HepG2 (cell line): Measurements from ENCODE around the gene ASCL2. TPM values are rescaled to one million over a fixed set of nuclear protein-coding genes. Genes with fewer than 3 reads are reported as not detected.

Source experiments
- ATAC-seq: fragments of 200-7000 bp; cut with Tn5 transposase; 3 replicates; pipeline ENCODE4 v1.9.1; 2020; ENCODE audit warnings: mild to moderate bottlenecking, moderate library complexity
- BruUV-seq: library from RNA; stranded (reverse); fragments of 400-500 nt; replicated peaks from 2 replicates; lab custom pipeline; 2021; lab: Mats Ljungman, UMichigan
- CTCF ChIA-PET: fragments of 300-600 bp; formaldehyde crosslinking; extraction: SDS; loops from one replicate; lab custom pipeline; 2021; ENCODE audit warnings: low total read pairs, inconsistent platforms, low intra/inter-chr PET ratio; lab: Yijun Ruan, JAX
- POLR2A ChIA-PET: fragments of 350-600 bp; sonication (Branson Sonifier 250); formaldehyde crosslinking; loops from one replicate; lab custom pipeline; 2020; ENCODE audit warnings: antibody characterized with exemption, inconsistent platforms; lab: Yijun Ruan, JAX
- DNase-seq: peaks from one replicate; pipeline ENCODE4 v3.0.0-alpha.2; 2015; ENCODE audit warnings: low spot score
- FAIRE-seq: peaks from 3 replicates; lab custom pipeline; 2011; peaks lifted over from hg19 to GRCh38; lab: Jason Lieb, UNC
- H2AFZ ChIP-seq: one replicate; pipeline ENCODE4 v1.6.1; 2011; ENCODE audit warnings: low read length, inconsistent platforms
- H3K27ac ChIP-seq: fragments of 300-600 bp; 3 replicates; pipeline ENCODE4 v1.8.0; 2011; ENCODE audit warnings: mixed run types, mild to moderate bottlenecking, mixed read lengths, low read length, inconsistent platforms; ENCODE audit not compliant: insufficient read depth; ENCODE audit errors: extremely low read length
- H3K27me3 ChIP-seq, 2 experiments: fragments of 200-600 bp in 1 of 2; 2 replicates in 1 of 2; 3 replicates in 1 of 2; pipeline versions ENCODE4 v1.6.0 to v1.8.0; 2011; ENCODE audit warnings: low read length in 2 of 2, mild to moderate bottlenecking in 2 of 2, moderate library complexity in 2 of 2, inconsistent platforms in 1 of 2; ENCODE audit not compliant: insufficient read depth in 2 of 2, control insufficient read depth in 1 of 2
- H3K36me3 ChIP-seq, 2 experiments: fragments of 200-600 bp in 1 of 2; replicated peaks in 1 of 2; 2 replicates in 1 of 2; 3 replicates in 1 of 2; pipeline versions ENCODE4 v1.5.1 to v1.8.0; 2011; ENCODE audit warnings: low read length in 2 of 2, inconsistent platforms in 1 of 2; ENCODE audit not compliant: insufficient read depth in 2 of 2, control insufficient read depth in 1 of 2
- H3K4me1 ChIP-seq: 2 replicates; pipeline ENCODE4 v1.5.1; 2012; ENCODE audit warnings: low read length, inconsistent platforms; ENCODE audit not compliant: insufficient read depth
- H3K4me2 ChIP-seq: 2 replicates; pipeline ENCODE4 v1.6.0; 2011; ENCODE audit warnings: low read depth, low read length, inconsistent platforms
- H3K4me3 ChIP-seq, 3 experiments: fragments of 200-600 bp in 1 of 3; sonication (generic), shearing (Covaris generic) in 1 of 3; replicated peaks in 1 of 3; 2 replicates each; pipeline ENCODE4 v1.5.1; 2011 to 2016; ENCODE audit warnings: low read length in 3 of 3, inconsistent platforms in 2 of 3, low read depth in 2 of 3, mild to moderate bottlenecking in 2 of 3, control low read depth in 1 of 3, mixed read lengths in 1 of 3; ENCODE audit not compliant: insufficient read depth in 1 of 3
- H3K79me2 ChIP-seq: one replicate; pipeline ENCODE4 v1.6.1; 2011; ENCODE audit warnings: low read length, inconsistent platforms; ENCODE audit not compliant: insufficient read depth
- H3K9ac ChIP-seq: 2 replicates; pipeline ENCODE4 v1.6.0; 2011; ENCODE audit warnings: mild to moderate bottlenecking, low read depth, low read length, inconsistent platforms; ENCODE audit not compliant: insufficient read depth
- H3K9me3 ChIP-seq: 2 replicates; pipeline ENCODE4 v1.5.1; 2012; ENCODE audit warnings: mild to moderate bottlenecking, low read length
- H4K20me1 ChIP-seq: 2 replicates; pipeline ENCODE4 v1.6.0; 2011; ENCODE audit warnings: inconsistent platforms, mild to moderate bottlenecking, low read length, moderate library complexity; ENCODE audit not compliant: insufficient read depth
- HNRNPL ChIP-seq: fragments of 200-400 bp; formaldehyde crosslinking; IDR thresholded peaks from 2 replicates; pipeline ENCODE4 v1.6.1; 2017; ENCODE audit warnings: mild to moderate bottlenecking, low read depth, low read length
- TBP ChIP-seq: sonication (generic); formaldehyde crosslinking; IDR thresholded peaks from 2 replicates; pipeline ENCODE4 v1.5.0; 2020; ENCODE audit warnings: missing genetic modification reagents
- ZNF737 ChIP-seq: sonication (generic); formaldehyde crosslinking; IDR thresholded peaks from 2 replicates; pipeline ENCODE4 v1.5.0; 2020; ENCODE audit warnings: missing genetic modification reagents, mild to moderate bottlenecking, borderline replicate concordance
- ZSCAN25 ChIP-seq: sonication (generic); formaldehyde crosslinking; IDR thresholded peaks from 2 replicates; pipeline ENCODE4 v1.8.0; 2022; ENCODE audit warnings: mild to moderate bottlenecking, missing genetic modification reagents
- WGBS: methylation state at CpG from one replicate; pipeline ENCODE4 v1.1.6; 2017; ENCODE audit warnings: low lambda C conversion rate; 5-methylcytosine and 5-hydroxymethylcytosine counted together
- in situ Hi-C: cut with HindIII; loops from 2 replicates; pipeline ENCODE4 v1.10.0; 2017; ENCODE audit warnings: low pct_unique_long_range_greater_than_20kb; ENCODE audit not compliant: extremely low pct_ligation_motif_present
- intact Hi-C: fragments of 100-400 bp; cut with micrococcal nuclease; formaldehyde crosslinking; loops from one replicate; pipeline ENCODE4 v1.10.0; 2022; ENCODE audit not compliant: unreplicated experiment
- polyA plus RNA-seq, 8 experiments: library from polyadenylated mRNA; depleted of rRNA in 3 of 8; stranded (reverse) in 7 of 8; unstranded in 1 of 8; fragments of >200 nt; fragmentation: Illumina TruSeq in 4 of 8; extraction: Trizol in 4 of 8; gene quantifications; 2 replicates each; pipeline versions ENCODE4 v1.2.1 to v1.2.3, GENCODE V29; 2011 to 2016; ENCODE audit warnings: low read depth in 4 of 8, missing spikeins in 1 of 8, mixed read lengths in 1 of 8; ENCODE audit not compliant: insufficient read depth in 1 of 8
- total RNA-seq, 5 experiments: library from RNA; depleted of rRNA; stranded (reverse); fragments of >200 nt; fragmentation: Illumina TruSeq; extraction: Trizol; gene quantifications; 2 replicates each; pipeline ENCODE4 v1.2.3, GENCODE V29; 2016; ENCODE audit warnings: low read depth in 1 of 5
- TF ChIP-seq, protein P1 (sequence below): sonication (generic); formaldehyde crosslinking; IDR thresholded peaks from 2 replicates; pipeline ENCODE4 v1.4.0; 2020; ENCODE audit warnings: missing genetic modification reagents
- TF ChIP-seq, protein P2 (sequence below): IDR thresholded peaks from 2 replicates; pipeline ENCODE4 v1.6.1; 2016; ENCODE audit warnings: missing biosample characterization, missing genetic modification reagents, low read depth

The ASCL2 gene
- total and polyA plus RNA-seq, 2 of the 13 experiments (the other 11 are each of a cell fraction or from before 2014, with no cell fraction given) = 0.07 TPM; not detected in 1

DNA sequence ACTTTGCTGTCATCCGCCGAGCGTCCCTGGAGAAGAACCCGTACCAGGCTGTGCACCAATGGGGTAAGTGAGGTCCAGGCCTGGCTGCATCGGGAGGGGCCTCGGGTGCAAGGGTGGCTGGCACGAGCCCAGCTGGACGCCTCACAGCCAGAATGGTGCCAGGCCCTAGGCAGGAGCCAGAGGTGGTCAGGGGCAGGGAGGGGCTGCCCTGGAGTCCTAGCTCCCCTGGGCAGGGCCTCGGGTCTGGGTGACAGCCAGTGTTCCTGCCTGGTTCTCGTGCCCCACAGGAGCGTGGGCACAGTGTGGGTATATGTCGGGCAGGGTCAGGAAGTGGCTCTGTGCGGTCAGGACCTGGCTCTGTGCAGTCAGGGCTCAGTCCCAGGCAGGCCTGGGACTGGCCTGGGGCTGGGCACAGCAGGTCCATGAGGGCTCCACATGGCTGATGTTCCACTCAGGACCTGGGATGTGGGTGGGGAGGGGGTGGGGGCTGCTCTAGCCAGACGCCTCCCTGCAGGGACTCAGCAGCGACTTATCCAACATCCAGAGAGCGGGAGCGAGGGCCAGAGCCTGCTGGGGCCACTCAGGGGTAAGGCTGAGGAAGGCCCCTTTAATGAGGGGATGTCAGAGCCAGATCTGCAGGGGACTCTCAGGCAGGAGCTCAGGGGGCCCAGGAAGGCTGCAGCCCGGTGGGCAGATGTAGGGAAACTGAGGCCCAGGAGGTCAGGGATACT, 32.7 kb upstream of the ASCL2 start:
- in situ Hi-C loops = no loop called here
- POLR2A ChIA-PET = no interaction called here
- WGBS = 0% methylated on average over 1 of the region's 18 CpGs

DNA sequence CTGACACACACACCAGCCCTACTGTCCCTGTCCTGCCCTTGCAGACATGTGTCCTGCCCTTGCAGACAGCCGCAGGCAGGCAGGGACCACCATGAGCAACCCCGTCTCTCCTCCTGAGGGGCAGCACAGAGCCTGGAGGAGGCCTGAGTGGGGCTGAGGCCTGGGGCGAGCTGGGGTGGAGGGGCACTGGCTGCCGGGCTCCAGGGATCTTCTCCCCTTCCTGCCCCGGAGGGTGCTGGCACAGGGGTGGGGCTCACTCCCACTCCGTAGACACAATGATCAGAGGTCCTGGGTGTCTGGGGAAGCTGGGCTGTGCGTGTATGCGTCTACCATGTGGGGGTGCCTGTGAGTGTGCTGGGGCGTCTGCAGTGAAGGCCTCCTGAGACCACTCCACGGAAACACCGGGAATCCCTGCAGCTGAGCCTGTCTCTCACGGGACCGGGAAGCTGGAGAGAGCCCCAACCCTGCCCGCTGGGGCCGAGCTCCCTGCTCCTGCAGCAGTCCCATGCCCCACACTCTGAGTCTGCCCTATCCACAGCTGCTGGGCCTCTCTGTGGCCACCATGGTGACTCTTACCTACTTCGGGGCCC, 32.0 kb upstream of the ASCL2 start:
- Histone ChIP-seq H3K9me3 (no peaks in the 10 kb centered on the region), H3K4me2 (peak overlapping the region; percentile 23; the same call in 1 of the 2 replicates), H3K9ac (0 out of 2 replicates have a peak overlapping the region, but pooled peaks have one; percentile 29), H3K36me3 (no peaks in the 10 kb centered on the region), H3K27ac (no peak overlapping the region), H3K79me2 (no peaks in the 10 kb centered on the region), H3K27me3 (peaks cover 2 to 19% of the 10 kb centered on the region in 2 experiments; a peak in 2 of 5 replicates), H3K4me1 (peaks cover 24% of the 10 kb centered on the region), H4K20me1 (no peaks in the 10 kb centered on the region), H2AFZ (no peak overlapping the region), H3K4me3 (peak overlapping the region in 2 of 3 experiments; percentile 4 to 33; a peak in 1 of 6 replicates)
- POLR2A ChIA-PET = no interaction called here
- in situ Hi-C loops (no loop called here), intact Hi-C loops (no loop called here)
- no peak for FAIRE-seq
- BruUV-seq = no TSS peak
- no peak for ATAC-seq
- CTCF ChIA-PET = no interaction called here
- no peak for DNase-seq
- WGBS = 20% methylated on average over 1 of the region's 16 CpGs
- TF ChIP-seq ZSCAN25 (peak; percentile 32; the same call in 1 of the 2 replicates), ZNF737 (no peak)
- TF ChIP-seq, protein P1, sequence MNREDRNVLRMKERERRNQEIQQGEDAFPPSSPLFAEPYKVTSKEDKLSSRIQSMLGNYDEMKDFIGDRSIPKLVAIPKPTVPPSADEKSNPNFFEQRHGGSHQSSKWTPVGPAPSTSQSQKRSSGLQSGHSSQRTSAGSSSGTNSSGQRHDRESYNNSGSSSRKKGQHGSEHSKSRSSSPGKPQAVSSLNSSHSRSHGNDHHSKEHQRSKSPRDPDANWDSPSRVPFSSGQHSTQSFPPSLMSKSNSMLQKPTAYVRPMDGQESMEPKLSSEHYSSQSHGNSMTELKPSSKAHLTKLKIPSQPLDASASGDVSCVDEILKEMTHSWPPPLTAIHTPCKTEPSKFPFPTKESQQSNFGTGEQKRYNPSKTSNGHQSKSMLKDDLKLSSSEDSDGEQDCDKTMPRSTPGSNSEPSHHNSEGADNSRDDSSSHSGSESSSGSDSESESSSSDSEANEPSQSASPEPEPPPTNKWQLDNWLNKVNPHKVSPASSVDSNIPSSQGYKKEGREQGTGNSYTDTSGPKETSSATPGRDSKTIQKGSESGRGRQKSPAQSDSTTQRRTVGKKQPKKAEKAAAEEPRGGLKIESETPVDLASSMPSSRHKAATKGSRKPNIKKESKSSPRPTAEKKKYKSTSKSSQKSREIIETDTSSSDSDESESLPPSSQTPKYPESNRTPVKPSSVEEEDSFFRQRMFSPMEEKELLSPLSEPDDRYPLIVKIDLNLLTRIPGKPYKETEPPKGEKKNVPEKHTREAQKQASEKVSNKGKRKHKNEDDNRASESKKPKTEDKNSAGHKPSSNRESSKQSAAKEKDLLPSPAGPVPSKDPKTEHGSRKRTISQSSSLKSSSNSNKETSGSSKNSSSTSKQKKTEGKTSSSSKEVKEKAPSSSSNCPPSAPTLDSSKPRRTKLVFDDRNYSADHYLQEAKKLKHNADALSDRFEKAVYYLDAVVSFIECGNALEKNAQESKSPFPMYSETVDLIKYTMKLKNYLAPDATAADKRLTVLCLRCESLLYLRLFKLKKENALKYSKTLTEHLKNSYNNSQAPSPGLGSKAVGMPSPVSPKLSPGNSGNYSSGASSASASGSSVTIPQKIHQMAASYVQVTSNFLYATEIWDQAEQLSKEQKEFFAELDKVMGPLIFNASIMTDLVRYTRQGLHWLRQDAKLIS (CRISPR knock-in tag) = no peak
- TF ChIP-seq, protein P2, sequence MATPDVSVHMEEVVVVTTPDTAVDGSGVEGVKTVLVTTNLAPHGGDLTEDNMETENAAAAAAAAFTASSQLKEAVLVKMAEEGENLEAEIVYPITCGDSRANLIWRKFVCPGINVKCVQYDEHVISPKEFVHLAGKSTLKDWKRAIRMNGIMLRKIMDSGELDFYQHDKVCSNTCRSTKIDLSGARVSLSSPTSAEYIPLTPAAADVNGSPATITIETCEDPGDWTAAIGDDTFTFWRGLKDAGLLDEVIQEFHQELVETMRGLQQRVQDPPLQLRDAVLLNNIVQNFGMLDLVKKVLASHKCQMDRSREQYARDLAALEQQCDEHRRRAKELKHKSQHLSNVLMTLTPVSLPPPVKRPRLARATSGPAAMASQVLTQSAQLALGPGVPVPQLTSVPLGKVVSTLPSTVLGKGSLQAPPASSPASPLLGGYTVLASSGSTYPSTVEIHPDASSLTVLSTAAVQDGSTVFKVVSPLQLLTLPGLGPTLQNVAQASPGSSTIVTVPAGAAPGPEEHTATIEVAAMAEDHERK = no peak

More for the DNA sequence above, 32.7 kb upstream of the ASCL2 start:
- intact Hi-C loops = no loop called here
- TF ChIP-seq TBP (CRISPR knock-in tag) (no peak), HNRNPL (0 out of 2 replicates have a peak, but pooled peaks have one; percentile 70)
- CTCF ChIA-PET = interaction anchor here (5.7 kb wide), 1 partner anchor 117 kb away, joined by 87 read pairs; no protein-coding TSS in a partner anchor
- ATAC-seq (no peak), FAIRE-seq (no peak), DNase-seq (no peak)
- H3K27me3 ChIP-seq = peaks cover 2 to 12% of the 10 kb centered on the region in 2 experiments; a peak in 2 of 5 replicates
- no peak overlapping the region; the same call in 1 of the 2 replicates for H3K4me2 ChIP-seq
- H4K20me1 ChIP-seq = no peaks in the 10 kb centered on the region
- H3K36me3 ChIP-seq = no peaks in the 10 kb centered on the region
- H2AFZ ChIP-seq = no peak overlapping the region
- H3K4me3 ChIP-seq = peak overlapping the region in 1 of 3 experiments; percentile 33; a peak in 1 of 6 replicates
- no peaks in the 10 kb centered on the region for H3K79me2 ChIP-seq
- no TSS peak for BruUV-seq
- peaks cover 24% of the 10 kb centered on the region for H3K4me1 ChIP-seq
- H3K9ac ChIP-seq = 0 out of 2 replicates have a peak overlapping the region, but pooled peaks have one; percentile 29
- H3K27ac ChIP-seq = no peak overlapping the region
- H3K9me3 ChIP-seq = no peaks in the 10 kb centered on the region
